GM19328 (cell line): ENCODE results near the gene DNAJC24.

Source experiments
- ATAC-seq: cut with Tn5 transposase; IDR thresholded peaks from one replicate; pipeline ENCODE4 v1.9.1; 2021; ENCODE audit warnings: mild to moderate bottlenecking, moderate library complexity; ENCODE audit not compliant: unreplicated experiment

Gene DNAJC24

GRCh38 chr11:31414338-31414737, 44.7 kb downstream of the DNAJC24 start:
- ATAC-seq, result no peak

GRCh38 chr11:31415435-31415834, 45.8 kb downstream of the DNAJC24 start:
- no peak for ATAC-seq

- no peak for ATAC-seq
Measured at GRCh38 chr11:31417357-31417756, 47.7 kb downstream of the DNAJC24 start.

GRCh38 chr11:31417816-31418215, 48.2 kb downstream of the DNAJC24 start:
- ATAC-seq, result no peak

- ATAC-seq, result no peak
Measured at GRCh38 chr11:31419138-31419537, 49.5 kb downstream of the DNAJC24 start.

- no peak for ATAC-seq
Measured at GRCh38 chr11:31419669-31420068, 50.0 kb downstream of the DNAJC24 start.

GRCh38 chr11:31421820-31422219, 52.2 kb downstream of the DNAJC24 start:
- no peak for ATAC-seq

- no peak for ATAC-seq
Measured at GRCh38 chr11:31422703-31423102, 53.0 kb downstream of the DNAJC24 start.

GRCh38 chr11:31424652-31425051, 55.0 kb downstream of the DNAJC24 start:
- no peak for ATAC-seq

- ATAC-seq, result no peak
Measured at GRCh38 chr11:31433851-31434250, 64.2 kb downstream of the DNAJC24 start.

- ATAC-seq, result no peak
Measured at GRCh38 chr11:31437742-31438435, 68.2 kb downstream of the DNAJC24 start.

- ATAC-seq, result no peak
Measured at GRCh38 chr11:31441296-31441695, 71.6 kb downstream of the DNAJC24 start.

GRCh38 chr11:31442086-31442485, 72.4 kb downstream of the DNAJC24 start:
- no peak for ATAC-seq

GRCh38 chr11:31443802-31444201, 74.1 kb downstream of the DNAJC24 start:
- ATAC-seq, result no peak

GRCh38 chr11:31445621-31446020, 76.0 kb downstream of the DNAJC24 start:
- ATAC-seq, result no peak

- ATAC-seq, result no peak
Measured at GRCh38 chr11:31449040-31449439, 79.4 kb downstream of the DNAJC24 start.

GRCh38 chr11:31450841-31451240, 81.2 kb downstream of the DNAJC24 start:
- ATAC-seq, result no peak

- no peak for ATAC-seq
Measured at GRCh38 chr11:31455177-31455576, 85.5 kb downstream of the DNAJC24 start.

- ATAC-seq, result no peak
Measured at GRCh38 chr11:31464436-31464835, 94.8 kb downstream of the DNAJC24 start.

- ATAC-seq, result no peak
Measured at GRCh38 chr11:31474083-31474482, 104.4 kb downstream of the DNAJC24 start.

GRCh38 chr11:31477528-31478222, 108.0 kb downstream of the DNAJC24 start:
- no peak for ATAC-seq

GRCh38 chr11:31478223-31478590, 108.5 kb downstream of the DNAJC24 start:
- ATAC-seq, result no peak

GRCh38 chr11:31479066-31479465, 109.4 kb downstream of the DNAJC24 start:
- ATAC-seq, result no peak
